Measurements from ENCODE around the gene ITPA.

ITPA gene

GRCh38 chr20:3231116-3231515, 21.8 kb downstream of the ITPA start:
- no peak for DNase-seq (ENCODE audit: extremely low spot score)
- TF ChIP-seq CTCF (IDR thresholded peaks at IDR 0.05; ENCODE audit: control extremely low read depth, extremely low read depth, low read depth, missing control alignments), result no peak
- ChIA-PET POLR2A (no interaction called here), CTCF (no interaction called here)

- no peak for DNase-seq (ENCODE audit: extremely low spot score)
- no peak for TF ChIP-seq CTCF (IDR thresholded peaks at IDR 0.05; ENCODE audit: control extremely low read depth, extremely low read depth, low read depth, missing control alignments)
- CTCF ChIA-PET, result interaction anchor here (1.8 kb wide), 1 partner anchor 13 kb away, joined by 4 read pairs; no protein-coding TSS in a partner anchor
- POLR2A ChIA-PET, result no interaction called here
Measured at GRCh38 chr20:3231889-3232588, 22.7 kb downstream of the ITPA start.

- ChIA-PET CTCF (interaction anchor here (1.8 kb wide), 1 partner anchor 14 kb away, joined by 4 read pairs; no protein-coding TSS in a partner anchor), POLR2A (no interaction called here)
- TF ChIP-seq CTCF (IDR thresholded peaks at IDR 0.05; ENCODE audit: control extremely low read depth, extremely low read depth, low read depth, missing control alignments), result no peak
- no peak for DNase-seq (ENCODE audit: extremely low spot score)
Measured at GRCh38 chr20:3233131-3233990, 24.1 kb downstream of the ITPA start.

GRCh38 chr20:3233991-3234498, 24.7 kb downstream of the ITPA start:
- POLR2A ChIA-PET, result no interaction called here
- CTCF ChIA-PET, result no interaction called here
- no peak for TF ChIP-seq CTCF (IDR thresholded peaks at IDR 0.05; ENCODE audit: control extremely low read depth, extremely low read depth, low read depth, missing control alignments)
- no peak for DNase-seq (ENCODE audit: extremely low spot score)

GRCh38 chr20:3235666-3236324, 26.5 kb downstream of the ITPA start:
- ChIA-PET CTCF (interaction anchor here (0.8 to 0.9 kb wide), 2 partner anchors 12 to 38 kb away, joined by 3 read pairs; no protein-coding TSS in a partner anchor), POLR2A (no interaction called here)
- TF ChIP-seq CTCF (IDR thresholded peaks at IDR 0.05; ENCODE audit: control extremely low read depth, extremely low read depth, low read depth, missing control alignments), result no peak
- no peak for DNase-seq (ENCODE audit: extremely low spot score)

Measured in GM10248 (cell line).